Measurements from ENCODE around the gene LCN6.

- no peak for TF ChIP-seq POLR2A (IDR thresholded peaks at IDR 0.05)
- no peak for TF ChIP-seq CTCF (IDR thresholded peaks at IDR 0.05)
- TF ChIP-seq EP300 (IDR thresholded peaks at IDR 0.05) = no peak
These were observed 36.7 kb upstream of the LCN6 start for GRCh38 chr9:136784997-136785361.

Measured in upper lobe of left lung (tissue), 4 donors.